SK-N-SH (cell line): Measurements from ENCODE around the gene PDPK1. TPM values are rescaled to one million over a fixed set of nuclear protein-coding genes. Genes with fewer than 3 reads are reported as not detected.

Source experiments
- CTCF ChIA-PET: fragments of 300-600, 350-600 bp; formaldehyde crosslinking; extraction: SDS; loops from one replicate; lab custom pipeline; 2021; lab: Yijun Ruan, JAX
- POLR2A ChIA-PET: fragments of 350-600 bp; sonication (Branson Sonifier 250); formaldehyde crosslinking; extraction: SDS; loops from one replicate; lab custom pipeline; 2020; ENCODE audit warnings: antibody characterized with exemption, inconsistent platforms; lab: Yijun Ruan, JAX
- DNase-seq: peaks from one replicate; pipeline ENCODE4 v3.0.0; 2012
- H2AFZ ChIP-seq: fragments of 200-600 bp; sonication (generic); 2 replicates; pipeline ENCODE4 v1.8.1; 2016; ENCODE audit warnings: antibody characterized with exemption, mild to moderate bottlenecking, low read depth
- H3F3A ChIP-seq: fragments of 200-600 bp; sonication (generic); replicated peaks from 2 replicates; pipeline ENCODE3; 2016; ENCODE audit warnings: antibody characterized with exemption, mild to moderate bottlenecking; ENCODE audit not compliant: insufficient read depth
- H3K27ac ChIP-seq, 2 experiments: fragments of 200-500 bp in 1 of 2; fragments of 200-600 bp in 1 of 2; sonication (Bioruptor generic) in 1 of 2; sonication (generic), shearing (Covaris generic) in 1 of 2; 2 replicates each; pipeline versions ENCODE4 v1.5.1 to v1.6.1; 2014 to 2016; ENCODE audit warnings: low read depth in 2 of 2, inconsistent platforms in 1 of 2, low read length in 1 of 2, mild to moderate bottlenecking in 1 of 2, mixed read lengths in 1 of 2
- H3K27me3 ChIP-seq: fragments of 200-600 bp; sonication (generic), shearing (Covaris generic); 2 replicates; pipeline ENCODE4 v1.6.1; 2016; ENCODE audit warnings: mixed run types; ENCODE audit not compliant: insufficient read depth
- H3K36me3 ChIP-seq, 2 experiments: fragments of 200-500 bp in 1 of 2; fragments of 200-600 bp in 1 of 2; sonication (Bioruptor generic) in 1 of 2; sonication (generic) in 1 of 2; replicated peaks in 1 of 2; 2 replicates each; pipeline versions ENCODE3 to v1.5.1; 2014 to 2016; ENCODE audit warnings: low read length in 1 of 2, mild to moderate bottlenecking in 1 of 2; ENCODE audit not compliant: insufficient read depth in 2 of 2, control insufficient read depth in 1 of 2
- H3K4me1 ChIP-seq, 2 experiments: fragments of 200-500 bp in 1 of 2; fragments of 200-600 bp in 1 of 2; sonication (Bioruptor generic) in 1 of 2; sonication (generic), shearing (Covaris generic) in 1 of 2; 2 replicates each; pipeline versions ENCODE4 v1.5.1 to v1.6.1; 2014 to 2016; ENCODE audit warnings: low read depth in 1 of 2, low read length in 1 of 2, mixed run types in 1 of 2; ENCODE audit not compliant: insufficient read depth in 2 of 2, control insufficient read depth in 1 of 2
- H3K4me2 ChIP-seq: fragments of 200-600 bp; sonication (generic), shearing (Covaris generic); 2 replicates; pipeline ENCODE4 v1.6.1; 2017; ENCODE audit warnings: mixed run types
- H3K4me3 ChIP-seq, 2 experiments: fragments of 200-500 bp in 1 of 2; fragments of 200-600 bp in 1 of 2; sonication (Bioruptor generic) in 1 of 2; sonication (generic), shearing (Covaris generic) in 1 of 2; 2 replicates each; pipeline versions ENCODE4 v1.5.1 to v1.8.1; 2014 to 2016; ENCODE audit warnings: low read depth in 2 of 2, inconsistent platforms in 1 of 2, low read length in 1 of 2, mild to moderate bottlenecking in 1 of 2, mixed read lengths in 1 of 2, moderate library complexity in 1 of 2
- H3K79me2 ChIP-seq: fragments of 200-600 bp; sonication (generic); 2 replicates; pipeline ENCODE4 v1.8.1; 2017; ENCODE audit warnings: mild to moderate bottlenecking; ENCODE audit not compliant: insufficient read depth
- H3K9ac ChIP-seq: fragments of 200-600 bp; sonication (generic); 2 replicates; pipeline ENCODE4 v1.6.1; 2017; ENCODE audit warnings: mixed run types
- H3K9me2 ChIP-seq: fragments of 200-600 bp; sonication (generic); 2 replicates; pipeline ENCODE4 v1.6.1; 2017; ENCODE audit warnings: mixed run types
- H3K9me3 ChIP-seq: fragments of 200-600 bp; sonication (generic); 2 replicates; pipeline ENCODE4 v1.6.1; 2017; ENCODE audit warnings: mixed run types, mild to moderate bottlenecking, moderate library complexity
- H4K20me1 ChIP-seq: fragments of 200-600 bp; sonication (generic); 2 replicates; pipeline ENCODE4 v1.6.1; 2017; ENCODE audit warnings: mild to moderate bottlenecking, mixed run types; ENCODE audit not compliant: insufficient read depth
- CHD2 ChIP-seq: fragments of 150-350 bp; IDR thresholded peaks from 2 replicates; pipeline ENCODE4 v1.6.1; 2018; ENCODE audit warnings: low read length; ENCODE audit not compliant: partially characterized antibody
- ELF1 ChIP-seq: IDR thresholded peaks from 2 replicates; pipeline ENCODE4 v1.4.0; 2012
- EP300 ChIP-seq, 2 experiments: IDR thresholded peaks; 2 replicates each; pipeline versions ENCODE4 v1.4.0 to v1.6.1; 2012; ENCODE audit warnings: borderline replicate concordance in 1 of 2, low read depth in 1 of 2, low read length in 1 of 2
- FOSL2 ChIP-seq: IDR thresholded peaks from 2 replicates; pipeline ENCODE4 v1.4.0; 2012; ENCODE audit warnings: low read depth, mild to moderate bottlenecking, moderate library complexity, borderline replicate concordance
- FOXJ3 ChIP-seq: sonication (generic); formaldehyde crosslinking; IDR thresholded peaks from 2 replicates; pipeline ENCODE4 v1.5.1; 2020; ENCODE audit warnings: mild to moderate bottlenecking, missing genetic modification reagents
- GATA2 ChIP-seq: sonication (generic); formaldehyde crosslinking; IDR thresholded peaks from 2 replicates; pipeline ENCODE4 v1.5.0; 2020; ENCODE audit warnings: mild to moderate bottlenecking, missing genetic modification reagents
- JUND ChIP-seq: IDR thresholded peaks from 2 replicates; pipeline ENCODE4 v1.4.0; 2012
- MEF2A ChIP-seq: IDR thresholded peaks from 2 replicates; pipeline ENCODE4 v1.4.0; 2012; ENCODE audit warnings: low read depth, borderline replicate concordance
- MXI1 ChIP-seq: IDR thresholded peaks from 2 replicates; pipeline ENCODE4 v1.6.1; 2012; ENCODE audit warnings: mild to moderate bottlenecking, low read depth, low read length, improper control_type of control experiment
- NFIC ChIP-seq: IDR thresholded peaks from 2 replicates; pipeline ENCODE4 v1.4.0; 2012; ENCODE audit warnings: borderline replicate concordance
- RAD21 ChIP-seq: IDR thresholded peaks from 2 replicates; pipeline ENCODE4 v1.6.1; 2012; ENCODE audit warnings: mild to moderate bottlenecking, low read length
- RFX5 ChIP-seq: IDR thresholded peaks from 2 replicates; pipeline ENCODE4 v1.6.1; 2012; ENCODE audit warnings: mild to moderate bottlenecking, improper control_type of control experiment, low read length
- RXRA ChIP-seq: IDR thresholded peaks from 2 replicates; pipeline ENCODE4 v1.4.0; 2012; ENCODE audit warnings: low read depth, mild to moderate bottlenecking, borderline replicate concordance
- SMC3 ChIP-seq: IDR thresholded peaks from 2 replicates; pipeline ENCODE4 v1.6.1; 2012; ENCODE audit warnings: low read depth, low read length, improper control_type of control experiment
- TAF1 ChIP-seq: IDR thresholded peaks from 2 replicates; pipeline ENCODE4 v1.6.1; 2012; ENCODE audit warnings: low read depth, mild to moderate bottlenecking, low read length, moderate library complexity, borderline replicate concordance
- YY1 ChIP-seq: IDR thresholded peaks from 2 replicates; pipeline ENCODE4 v1.4.0; 2012; ENCODE audit warnings: low read depth, mild to moderate bottlenecking
- WGBS: methylation state at CpG from one replicate; pipeline ENCODE4 v1.1.6; 2017; ENCODE audit warnings: low lambda C conversion rate; 5-methylcytosine and 5-hydroxymethylcytosine counted together
- polyA plus RNA-seq, 3 experiments: library from polyadenylated mRNA; depleted of rRNA; stranded (reverse); fragments of >200 nt; gene quantifications; 2 replicates each; pipeline ENCODE4 v1.2.3, GENCODE V29; 2012
- TF ChIP-seq, protein P1 (sequence below): fragments of 200-600 bp; sonication (generic); IDR thresholded peaks from 2 replicates; pipeline ENCODE4 v1.6.1; 2017; ENCODE audit warnings: antibody characterized with exemption, mild to moderate bottlenecking, moderate library complexity
- TF ChIP-seq, protein P2 (sequence below): fragments of 150-350 bp; IDR thresholded peaks from 2 replicates; pipeline ENCODE4 v1.6.1; 2016; ENCODE audit warnings: mild to moderate bottlenecking, low read depth, low read length
- TF ChIP-seq, protein P3 (sequence below): IDR thresholded peaks from 2 replicates; pipeline ENCODE4; 2012
- TF ChIP-seq, protein P4 (sequence below): IDR thresholded peaks from 2 replicates; pipeline ENCODE4 v1.6.1; 2012; ENCODE audit warnings: mild to moderate bottlenecking, low read depth, low read length, moderate library complexity
- TF ChIP-seq, protein P5 (sequence below): fragments of 150-350 bp; IDR thresholded peaks from 2 replicates; pipeline ENCODE4 v1.6.1; 2017; ENCODE audit warnings: antibody characterized with exemption, low read length, low read depth, borderline replicate concordance

Gene PDPK1
- polyA plus RNA-seq, 1 of the 3 experiments (the other 2 are of a cell fraction) = 22.0 TPM

DNA sequence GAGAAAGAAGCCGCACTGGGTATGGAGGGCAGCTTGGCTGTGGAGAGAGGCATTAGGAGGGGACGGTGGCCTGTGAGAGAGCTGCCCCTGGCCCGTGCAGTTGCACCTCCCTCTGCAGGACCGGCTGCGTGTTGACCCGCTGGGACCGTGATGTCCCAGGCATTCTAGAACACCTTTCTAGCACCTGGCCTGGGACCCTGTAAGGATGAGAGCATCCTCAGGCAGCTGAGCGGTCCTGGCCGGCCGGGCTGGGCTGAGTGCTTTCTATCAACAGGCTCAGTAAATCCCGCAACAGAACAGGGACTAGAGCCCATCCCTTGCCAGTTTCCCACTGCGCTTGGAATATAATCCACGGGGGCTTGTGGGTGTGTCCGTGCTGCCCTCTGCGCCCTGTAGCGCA lies 48.2 kb upstream of the PDPK1 start (continued):
- TF ChIP-seq, protein P1, sequence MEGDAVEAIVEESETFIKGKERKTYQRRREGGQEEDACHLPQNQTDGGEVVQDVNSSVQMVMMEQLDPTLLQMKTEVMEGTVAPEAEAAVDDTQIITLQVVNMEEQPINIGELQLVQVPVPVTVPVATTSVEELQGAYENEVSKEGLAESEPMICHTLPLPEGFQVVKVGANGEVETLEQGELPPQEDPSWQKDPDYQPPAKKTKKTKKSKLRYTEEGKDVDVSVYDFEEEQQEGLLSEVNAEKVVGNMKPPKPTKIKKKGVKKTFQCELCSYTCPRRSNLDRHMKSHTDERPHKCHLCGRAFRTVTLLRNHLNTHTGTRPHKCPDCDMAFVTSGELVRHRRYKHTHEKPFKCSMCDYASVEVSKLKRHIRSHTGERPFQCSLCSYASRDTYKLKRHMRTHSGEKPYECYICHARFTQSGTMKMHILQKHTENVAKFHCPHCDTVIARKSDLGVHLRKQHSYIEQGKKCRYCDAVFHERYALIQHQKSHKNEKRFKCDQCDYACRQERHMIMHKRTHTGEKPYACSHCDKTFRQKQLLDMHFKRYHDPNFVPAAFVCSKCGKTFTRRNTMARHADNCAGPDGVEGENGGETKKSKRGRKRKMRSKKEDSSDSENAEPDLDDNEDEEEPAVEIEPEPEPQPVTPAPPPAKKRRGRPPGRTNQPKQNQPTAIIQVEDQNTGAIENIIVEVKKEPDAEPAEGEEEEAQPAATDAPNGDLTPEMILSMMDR = no peak

DNA sequence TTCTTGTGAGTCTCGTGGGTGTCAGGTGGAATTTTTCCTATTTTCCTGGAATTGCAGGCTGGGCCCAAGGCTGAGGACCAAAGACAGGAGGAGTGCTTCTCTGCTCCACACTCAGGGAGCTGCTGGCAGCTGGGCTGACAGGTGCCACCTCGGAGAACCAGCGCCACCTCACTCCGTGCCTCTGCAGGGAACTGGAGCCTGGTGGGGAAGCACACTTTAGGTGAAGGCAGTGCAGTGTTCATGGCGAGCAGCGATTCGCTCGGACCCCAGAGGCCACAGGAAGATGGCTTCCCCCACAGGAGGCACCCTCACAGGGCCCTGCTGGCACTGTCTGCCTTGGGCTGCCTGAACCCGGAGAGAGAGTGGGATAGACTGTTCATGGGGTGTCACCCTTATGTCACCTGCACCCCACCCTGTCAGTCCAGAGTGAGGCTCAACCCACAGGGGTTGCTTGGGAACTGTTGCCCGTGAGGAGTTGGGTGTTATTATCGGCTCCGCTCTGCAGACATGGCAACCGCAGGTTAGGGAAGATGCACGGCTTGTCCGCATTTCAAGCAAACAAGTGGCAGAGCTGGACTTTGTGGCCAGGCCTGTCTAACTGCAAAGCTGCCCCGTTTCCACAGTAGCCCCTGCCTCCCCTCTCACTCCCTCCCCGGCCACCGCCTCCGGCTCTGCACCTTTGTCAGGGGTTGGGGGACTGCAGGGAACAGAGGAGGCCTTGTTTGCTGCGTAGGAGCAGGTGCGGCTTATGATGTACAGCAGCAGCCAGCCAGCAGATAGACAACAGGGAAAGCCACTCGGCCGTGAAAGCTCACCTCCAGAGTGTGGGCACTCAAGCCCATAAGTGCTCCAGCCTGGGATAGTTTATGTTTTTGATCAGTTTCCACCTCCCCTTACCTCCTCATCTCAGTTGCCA lies 47.4 kb upstream of the PDPK1 start:
- no peaks in the 10 kb centered on the region for H4K20me1 ChIP-seq
- H3K36me3 ChIP-seq = no peaks in the 10 kb centered on the region
- no peak for TF ChIP-seq CHD2
- TF ChIP-seq SMC3 = no peak
- no peak for TF ChIP-seq GATA2 (CRISPR knock-in tag)
- no peak for TF ChIP-seq EP300 (IDR thresholded peaks at IDR 0.05; ENCODE audit: borderline replicate concordance in 1 of 2, low read depth in 1 of 2, low read length in 1 of 2)
- TF ChIP-seq RFX5 = no peak
- no peak for TF ChIP-seq NFIC
- TF ChIP-seq, protein P2, sequence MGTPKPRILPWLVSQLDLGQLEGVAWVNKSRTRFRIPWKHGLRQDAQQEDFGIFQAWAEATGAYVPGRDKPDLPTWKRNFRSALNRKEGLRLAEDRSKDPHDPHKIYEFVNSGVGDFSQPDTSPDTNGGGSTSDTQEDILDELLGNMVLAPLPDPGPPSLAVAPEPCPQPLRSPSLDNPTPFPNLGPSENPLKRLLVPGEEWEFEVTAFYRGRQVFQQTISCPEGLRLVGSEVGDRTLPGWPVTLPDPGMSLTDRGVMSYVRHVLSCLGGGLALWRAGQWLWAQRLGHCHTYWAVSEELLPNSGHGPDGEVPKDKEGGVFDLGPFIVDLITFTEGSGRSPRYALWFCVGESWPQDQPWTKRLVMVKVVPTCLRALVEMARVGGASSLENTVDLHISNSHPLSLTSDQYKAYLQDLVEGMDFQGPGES = no peak
- TF ChIP-seq, protein P3, sequence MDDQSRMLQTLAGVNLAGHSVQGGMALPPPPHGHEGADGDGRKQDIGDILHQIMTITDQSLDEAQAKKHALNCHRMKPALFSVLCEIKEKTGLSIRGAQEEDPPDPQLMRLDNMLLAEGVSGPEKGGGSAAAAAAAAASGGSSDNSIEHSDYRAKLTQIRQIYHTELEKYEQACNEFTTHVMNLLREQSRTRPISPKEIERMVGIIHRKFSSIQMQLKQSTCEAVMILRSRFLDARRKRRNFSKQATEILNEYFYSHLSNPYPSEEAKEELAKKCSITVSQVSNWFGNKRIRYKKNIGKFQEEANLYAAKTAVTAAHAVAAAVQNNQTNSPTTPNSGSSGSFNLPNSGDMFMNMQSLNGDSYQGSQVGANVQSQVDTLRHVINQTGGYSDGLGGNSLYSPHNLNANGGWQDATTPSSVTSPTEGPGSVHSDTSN = no peak
- TF ChIP-seq ELF1 = no peak
- TF ChIP-seq, protein P4, sequence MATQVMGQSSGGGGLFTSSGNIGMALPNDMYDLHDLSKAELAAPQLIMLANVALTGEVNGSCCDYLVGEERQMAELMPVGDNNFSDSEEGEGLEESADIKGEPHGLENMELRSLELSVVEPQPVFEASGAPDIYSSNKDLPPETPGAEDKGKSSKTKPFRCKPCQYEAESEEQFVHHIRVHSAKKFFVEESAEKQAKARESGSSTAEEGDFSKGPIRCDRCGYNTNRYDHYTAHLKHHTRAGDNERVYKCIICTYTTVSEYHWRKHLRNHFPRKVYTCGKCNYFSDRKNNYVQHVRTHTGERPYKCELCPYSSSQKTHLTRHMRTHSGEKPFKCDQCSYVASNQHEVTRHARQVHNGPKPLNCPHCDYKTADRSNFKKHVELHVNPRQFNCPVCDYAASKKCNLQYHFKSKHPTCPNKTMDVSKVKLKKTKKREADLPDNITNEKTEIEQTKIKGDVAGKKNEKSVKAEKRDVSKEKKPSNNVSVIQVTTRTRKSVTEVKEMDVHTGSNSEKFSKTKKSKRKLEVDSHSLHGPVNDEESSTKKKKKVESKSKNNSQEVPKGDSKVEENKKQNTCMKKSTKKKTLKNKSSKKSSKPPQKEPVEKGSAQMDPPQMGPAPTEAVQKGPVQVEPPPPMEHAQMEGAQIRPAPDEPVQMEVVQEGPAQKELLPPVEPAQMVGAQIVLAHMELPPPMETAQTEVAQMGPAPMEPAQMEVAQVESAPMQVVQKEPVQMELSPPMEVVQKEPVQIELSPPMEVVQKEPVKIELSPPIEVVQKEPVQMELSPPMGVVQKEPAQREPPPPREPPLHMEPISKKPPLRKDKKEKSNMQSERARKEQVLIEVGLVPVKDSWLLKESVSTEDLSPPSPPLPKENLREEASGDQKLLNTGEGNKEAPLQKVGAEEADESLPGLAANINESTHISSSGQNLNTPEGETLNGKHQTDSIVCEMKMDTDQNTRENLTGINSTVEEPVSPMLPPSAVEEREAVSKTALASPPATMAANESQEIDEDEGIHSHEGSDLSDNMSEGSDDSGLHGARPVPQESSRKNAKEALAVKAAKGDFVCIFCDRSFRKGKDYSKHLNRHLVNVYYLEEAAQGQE = no peak
- TF ChIP-seq FOSL2 = no peak
- TF ChIP-seq RXRA = no peak
- no peak for TF ChIP-seq RAD21
- TF ChIP-seq MXI1 = no peak
- no peak for TF ChIP-seq TAF1
- TF ChIP-seq, protein P5, sequence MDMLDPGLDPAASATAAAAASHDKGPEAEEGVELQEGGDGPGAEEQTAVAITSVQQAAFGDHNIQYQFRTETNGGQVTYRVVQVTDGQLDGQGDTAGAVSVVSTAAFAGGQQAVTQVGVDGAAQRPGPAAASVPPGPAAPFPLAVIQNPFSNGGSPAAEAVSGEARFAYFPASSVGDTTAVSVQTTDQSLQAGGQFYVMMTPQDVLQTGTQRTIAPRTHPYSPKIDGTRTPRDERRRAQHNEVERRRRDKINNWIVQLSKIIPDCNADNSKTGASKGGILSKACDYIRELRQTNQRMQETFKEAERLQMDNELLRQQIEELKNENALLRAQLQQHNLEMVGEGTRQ = no peak
- no peak for TF ChIP-seq YY1
- no peak for TF ChIP-seq JUND
- no peak for TF ChIP-seq FOXJ3
- no peak for TF ChIP-seq MEF2A
- no peak overlapping the region for H3K4me3 ChIP-seq
- no peaks in the 10 kb centered on the region for H3K27me3 ChIP-seq
- ChIA-PET POLR2A (no interaction called here), CTCF (interaction anchor here (0.8 to 12.7 kb wide), 2 partner anchors 9 to 10 kb away, joined by 3 to 95 read pairs; no protein-coding TSS in a partner anchor)
- no peak overlapping the region for H2AFZ ChIP-seq
- no peaks in the 10 kb centered on the region for H3K79me2 ChIP-seq
- H3K9me2 ChIP-seq = no peaks in the 10 kb centered on the region
- H3K9ac ChIP-seq = no peak overlapping the region
- H3F3A ChIP-seq = no peaks in the 10 kb centered on the region
- 97% methylated on average over 10 of the region's 23 CpGs for WGBS
- peaks cover 0 to 7% of the 10 kb centered on the region in 2 experiments; a peak in 1 of 4 replicates for H3K4me1 ChIP-seq
- no peak overlapping the region for H3K4me2 ChIP-seq
- no peak for DNase-seq
- no peak overlapping the region for H3K27ac ChIP-seq
- no peaks in the 10 kb centered on the region for H3K9me3 ChIP-seq
